HepG2 (cell line): ENCODE data around the gene SAPCD1. TPM values are rescaled to one million over a fixed set of nuclear protein-coding genes. Genes with fewer than 3 reads are reported as not detected.

Experiments used
- BRD4 ChIP-seq: sonication (generic); formaldehyde crosslinking; IDR thresholded peaks from 2 replicates; pipeline ENCODE4 v1.4.0; 2020; ENCODE audit warnings: missing genetic modification reagents
- FOXM1 ChIP-seq: sonication (generic); formaldehyde crosslinking; IDR thresholded peaks from 2 replicates; pipeline ENCODE4 v1.5.0; 2020; ENCODE audit warnings: missing genetic modification reagents
- KLF11 ChIP-seq: IDR thresholded peaks from 2 replicates; pipeline ENCODE4 v1.6.1; 2016; ENCODE audit warnings: missing compliant biosample characterization
- MIER2 ChIP-seq: IDR thresholded peaks from 2 replicates; pipeline ENCODE4 v1.6.1; 2016; ENCODE audit warnings: missing biosample characterization, missing genetic modification reagents
- PCBP1 ChIP-seq: fragments of 200-400 bp; formaldehyde crosslinking; IDR thresholded peaks from 2 replicates; pipeline ENCODE4 v1.6.1; 2017; ENCODE audit warnings: mild to moderate bottlenecking, low read depth, low read length, borderline replicate concordance
- ZNF17 ChIP-seq: sonication (generic); formaldehyde crosslinking; IDR thresholded peaks from 2 replicates; pipeline ENCODE4 v1.5.0; 2020; ENCODE audit warnings: mild to moderate bottlenecking, missing genetic modification reagents
- polyA plus RNA-seq, 8 experiments: library from polyadenylated mRNA; depleted of rRNA in 3 of 8; stranded (reverse) in 7 of 8; unstranded in 1 of 8; fragments of >200 nt; fragmentation: Illumina TruSeq in 4 of 8; extraction: Trizol in 4 of 8; gene quantifications; 2 replicates each; pipeline versions ENCODE4 v1.2.1 to v1.2.3, GENCODE V29; 2011 to 2016; ENCODE audit warnings: low read depth in 4 of 8, missing spikeins in 1 of 8, mixed read lengths in 1 of 8; ENCODE audit not compliant: insufficient read depth in 1 of 8
- total RNA-seq, 5 experiments: library from RNA; depleted of rRNA; stranded (reverse); fragments of >200 nt; fragmentation: Illumina TruSeq; extraction: Trizol; gene quantifications; 2 replicates each; pipeline ENCODE4 v1.2.3, GENCODE V29; 2016; ENCODE audit warnings: low read depth in 1 of 5
- TF ChIP-seq, protein P1 (sequence below), 2 experiments: fragments of 450-650 bp in 1 of 2; sonication (generic) in 1 of 2; formaldehyde crosslinking in 1 of 2; IDR thresholded peaks; 2 replicates each; pipeline versions ENCODE4 v1.6.1 to v1.8.0; 2016 to 2022; ENCODE audit warnings: antibody characterized with exemption in 1 of 2, mild to moderate bottlenecking in 1 of 2, missing genetic modification reagents in 1 of 2
- TF ChIP-seq, protein P2 (sequence below): IDR thresholded peaks from 2 replicates; pipeline ENCODE4 v1.6.1; 2012; ENCODE audit warnings: low read length, improper control_type of control experiment
- TF ChIP-seq, protein P3 (sequence below): sonication (generic); formaldehyde crosslinking; IDR thresholded peaks from 2 replicates; pipeline ENCODE4 v1.9.0; 2021; ENCODE audit warnings: missing genetic modification reagents, mild to moderate bottlenecking, borderline replicate concordance
- TF ChIP-seq, protein P4 (sequence below), 2 experiments: sonication (generic) in 1 of 2; formaldehyde crosslinking in 1 of 2; IDR thresholded peaks; 2 replicates each; pipeline versions ENCODE4 v1.4.0 to v1.6.1; 2018 to 2020; ENCODE audit warnings: missing genetic modification reagents in 2 of 2, borderline replicate concordance in 1 of 2, low read depth in 1 of 2, mild to moderate bottlenecking in 1 of 2, missing biosample characterization in 1 of 2

SAPCD1 gene
- total and polyA plus RNA-seq, 2 of the 13 experiments (the other 11 are each of a cell fraction or from before 2014, with no cell fraction given) = 2.5 to 3.9 TPM

DNA sequence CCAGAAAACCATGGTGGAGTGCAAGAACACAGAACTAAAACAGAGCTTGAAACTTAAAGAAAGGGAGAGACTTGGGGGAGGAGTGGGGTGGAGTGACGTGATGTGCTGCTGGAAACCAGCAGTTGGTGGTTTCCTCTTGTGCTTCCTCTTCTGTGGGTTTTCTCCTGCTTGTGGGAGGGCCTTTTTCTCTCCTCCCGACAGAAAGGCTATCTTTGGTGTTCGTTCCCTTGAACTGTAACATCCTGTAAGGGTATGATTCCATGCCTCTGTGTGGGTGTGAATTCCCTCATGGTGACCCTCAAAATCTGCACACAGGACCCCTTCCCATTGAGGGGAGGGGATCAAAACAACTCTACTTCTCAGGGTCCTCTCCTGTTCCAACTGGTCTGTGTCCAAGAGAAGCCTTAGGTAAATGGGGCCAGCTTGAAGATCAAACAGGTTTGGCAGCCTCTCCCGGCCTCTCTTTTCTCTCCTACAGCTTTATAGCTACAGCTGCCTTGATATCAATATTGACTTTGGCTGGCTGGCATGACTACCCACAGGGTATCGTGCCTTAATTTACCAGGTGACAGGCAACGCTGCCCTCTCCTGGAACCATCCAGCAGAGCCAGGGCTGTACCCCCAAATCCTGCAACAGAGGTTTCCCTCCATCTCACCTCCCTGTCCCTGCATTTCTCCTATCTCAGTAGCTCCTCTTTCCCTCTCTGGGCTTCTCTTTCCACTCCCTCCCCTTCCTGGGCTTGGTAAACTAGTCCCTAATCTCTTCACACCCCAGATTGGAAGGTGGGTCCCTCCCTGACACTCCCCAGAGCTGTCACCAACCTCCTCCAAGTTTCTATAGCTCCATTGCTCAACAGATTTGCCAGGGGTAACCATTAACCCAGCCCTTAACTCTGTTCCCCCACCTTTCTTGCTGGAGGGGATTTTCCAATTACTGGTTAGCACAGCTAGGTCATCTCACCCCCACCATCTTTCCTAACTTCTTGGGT lies 24.2 kb upstream of the SAPCD1 start (continued):
- TF ChIP-seq KLF11 (CRISPR knock-in tag) = 0 out of 2 replicates have a peak, but pooled peaks have one; percentile 47
- no peak for TF ChIP-seq ZNF17 (CRISPR knock-in tag)
- TF ChIP-seq, protein P1, sequence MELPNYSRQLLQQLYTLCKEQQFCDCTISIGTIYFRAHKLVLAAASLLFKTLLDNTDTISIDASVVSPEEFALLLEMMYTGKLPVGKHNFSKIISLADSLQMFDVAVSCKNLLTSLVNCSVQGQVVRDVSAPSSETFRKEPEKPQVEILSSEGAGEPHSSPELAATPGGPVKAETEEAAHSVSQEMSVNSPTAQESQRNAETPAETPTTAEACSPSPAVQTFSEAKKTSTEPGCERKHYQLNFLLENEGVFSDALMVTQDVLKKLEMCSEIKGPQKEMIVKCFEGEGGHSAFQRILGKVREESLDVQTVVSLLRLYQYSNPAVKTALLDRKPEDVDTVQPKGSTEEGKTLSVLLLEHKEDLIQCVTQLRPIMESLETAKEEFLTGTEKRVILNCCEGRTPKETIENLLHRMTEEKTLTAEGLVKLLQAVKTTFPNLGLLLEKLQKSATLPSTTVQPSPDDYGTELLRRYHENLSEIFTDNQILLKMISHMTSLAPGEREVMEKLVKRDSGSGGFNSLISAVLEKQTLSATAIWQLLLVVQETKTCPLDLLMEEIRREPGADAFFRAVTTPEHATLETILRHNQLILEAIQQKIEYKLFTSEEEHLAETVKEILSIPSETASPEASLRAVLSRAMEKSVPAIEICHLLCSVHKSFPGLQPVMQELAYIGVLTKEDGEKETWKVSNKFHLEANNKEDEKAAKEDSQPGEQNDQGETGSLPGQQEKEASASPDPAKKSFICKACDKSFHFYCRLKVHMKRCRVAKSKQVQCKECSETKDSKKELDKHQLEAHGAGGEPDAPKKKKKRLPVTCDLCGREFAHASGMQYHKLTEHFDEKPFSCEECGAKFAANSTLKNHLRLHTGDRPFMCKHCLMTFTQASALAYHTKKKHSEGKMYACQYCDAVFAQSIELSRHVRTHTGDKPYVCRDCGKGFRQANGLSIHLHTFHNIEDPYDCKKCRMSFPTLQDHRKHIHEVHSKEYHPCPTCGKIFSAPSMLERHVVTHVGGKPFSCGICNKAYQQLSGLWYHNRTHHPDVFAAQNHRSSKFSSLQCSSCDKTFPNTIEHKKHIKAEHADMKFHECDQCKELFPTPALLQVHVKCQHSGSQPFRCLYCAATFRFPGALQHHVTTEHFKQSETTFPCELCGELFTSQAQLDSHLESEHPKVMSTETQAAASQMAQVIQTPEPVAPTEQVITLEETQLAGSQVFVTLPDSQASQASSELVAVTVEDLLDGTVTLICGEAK (IDR thresholded peaks at IDR 0.05) = no peak
- TF ChIP-seq, protein P1 (CRISPR knock-in tag; IDR thresholded peaks at IDR 0.05) = peak; percentile 61; the same call in 1 of the 2 replicates
- TF ChIP-seq BRD4 (CRISPR knock-in tag) = peak; percentile 49; the same call in 1 of the 2 replicates
- TF ChIP-seq, protein P2, sequence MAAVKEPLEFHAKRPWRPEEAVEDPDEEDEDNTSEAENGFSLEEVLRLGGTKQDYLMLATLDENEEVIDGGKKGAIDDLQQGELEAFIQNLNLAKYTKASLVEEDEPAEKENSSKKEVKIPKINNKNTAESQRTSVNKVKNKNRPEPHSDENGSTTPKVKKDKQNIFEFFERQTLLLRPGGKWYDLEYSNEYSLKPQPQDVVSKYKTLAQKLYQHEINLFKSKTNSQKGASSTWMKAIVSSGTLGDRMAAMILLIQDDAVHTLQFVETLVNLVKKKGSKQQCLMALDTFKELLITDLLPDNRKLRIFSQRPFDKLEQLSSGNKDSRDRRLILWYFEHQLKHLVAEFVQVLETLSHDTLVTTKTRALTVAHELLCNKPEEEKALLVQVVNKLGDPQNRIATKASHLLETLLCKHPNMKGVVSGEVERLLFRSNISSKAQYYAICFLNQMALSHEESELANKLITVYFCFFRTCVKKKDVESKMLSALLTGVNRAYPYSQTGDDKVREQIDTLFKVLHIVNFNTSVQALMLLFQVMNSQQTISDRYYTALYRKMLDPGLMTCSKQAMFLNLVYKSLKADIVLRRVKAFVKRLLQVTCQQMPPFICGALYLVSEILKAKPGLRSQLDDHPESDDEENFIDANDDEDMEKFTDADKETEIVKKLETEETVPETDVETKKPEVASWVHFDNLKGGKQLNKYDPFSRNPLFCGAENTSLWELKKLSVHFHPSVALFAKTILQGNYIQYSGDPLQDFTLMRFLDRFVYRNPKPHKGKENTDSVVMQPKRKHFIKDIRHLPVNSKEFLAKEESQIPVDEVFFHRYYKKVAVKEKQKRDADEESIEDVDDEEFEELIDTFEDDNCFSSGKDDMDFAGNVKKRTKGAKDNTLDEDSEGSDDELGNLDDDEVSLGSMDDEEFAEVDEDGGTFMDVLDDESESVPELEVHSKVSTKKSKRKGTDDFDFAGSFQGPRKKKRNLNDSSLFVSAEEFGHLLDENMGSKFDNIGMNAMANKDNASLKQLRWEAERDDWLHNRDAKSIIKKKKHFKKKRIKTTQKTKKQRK = no peak
- TF ChIP-seq, protein P3, sequence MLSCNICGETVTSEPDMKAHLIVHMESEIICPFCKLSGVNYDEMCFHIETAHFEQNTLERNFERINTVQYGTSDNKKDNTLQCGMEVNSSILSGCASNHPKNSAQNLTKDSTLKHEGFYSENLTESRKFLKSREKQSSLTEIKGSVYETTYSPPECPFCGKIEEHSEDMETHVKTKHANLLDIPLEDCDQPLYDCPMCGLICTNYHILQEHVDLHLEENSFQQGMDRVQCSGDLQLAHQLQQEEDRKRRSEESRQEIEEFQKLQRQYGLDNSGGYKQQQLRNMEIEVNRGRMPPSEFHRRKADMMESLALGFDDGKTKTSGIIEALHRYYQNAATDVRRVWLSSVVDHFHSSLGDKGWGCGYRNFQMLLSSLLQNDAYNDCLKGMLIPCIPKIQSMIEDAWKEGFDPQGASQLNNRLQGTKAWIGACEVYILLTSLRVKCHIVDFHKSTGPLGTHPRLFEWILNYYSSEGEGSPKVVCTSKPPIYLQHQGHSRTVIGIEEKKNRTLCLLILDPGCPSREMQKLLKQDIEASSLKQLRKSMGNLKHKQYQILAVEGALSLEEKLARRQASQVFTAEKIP = no peak
- TF ChIP-seq MIER2 (CRISPR knock-in tag) = peak; percentile 49
- TF ChIP-seq FOXM1 = no peak
- TF ChIP-seq, protein P4, sequence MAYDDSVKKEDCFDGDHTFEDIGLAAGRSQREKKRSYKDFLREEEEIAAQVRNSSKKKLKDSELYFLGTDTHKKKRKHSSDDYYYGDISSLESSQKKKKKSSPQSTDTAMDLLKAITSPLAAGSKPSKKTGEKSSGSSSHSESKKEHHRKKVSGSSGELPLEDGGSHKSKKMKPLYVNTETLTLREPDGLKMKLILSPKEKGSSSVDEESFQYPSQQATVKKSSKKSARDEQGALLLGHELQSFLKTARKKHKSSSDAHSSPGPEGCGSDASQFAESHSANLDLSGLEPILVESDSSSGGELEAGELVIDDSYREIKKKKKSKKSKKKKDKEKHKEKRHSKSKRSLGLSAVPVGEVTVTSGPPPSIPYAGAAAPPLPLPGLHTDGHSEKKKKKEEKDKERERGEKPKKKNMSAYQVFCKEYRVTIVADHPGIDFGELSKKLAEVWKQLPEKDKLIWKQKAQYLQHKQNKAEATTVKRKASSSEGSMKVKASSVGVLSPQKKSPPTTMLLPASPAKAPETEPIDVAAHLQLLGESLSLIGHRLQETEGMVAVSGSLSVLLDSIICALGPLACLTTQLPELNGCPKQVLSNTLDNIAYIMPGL (CRISPR knock-in tag; IDR thresholded peaks at IDR 0.05; ENCODE audit: borderline replicate concordance in 1 of 2, low read depth in 1 of 2) = peak; percentile 29 to 41; a peak in 1 of 4 replicates
- no peak for TF ChIP-seq PCBP1
